GM12878 (cell line): Measurements from ENCODE around the gene COL26A1. TPM values are rescaled to one million over a fixed set of nuclear protein-coding genes. Genes with fewer than 3 reads are reported as not detected.

Experiments
- ATAC-seq: fragments of 200-7000 bp; cut with Tn5 transposase; 3 replicates; pipeline ENCODE4 v1.9.1; 2020; ENCODE audit warnings: mild to moderate bottlenecking, moderate library complexity
- BruUV-seq: library from RNA; stranded (reverse); fragments of 400-500 nt; replicated peaks from 2 replicates; lab custom pipeline; 2021; lab: Mats Ljungman, UMichigan
- CTCF ChIA-PET: fragments of 300-600 bp; sonication (Branson Sonifier 250); formaldehyde crosslinking; extraction: SDS; loops from one replicate; lab custom pipeline; 2021; ENCODE audit warnings: inconsistent platforms; lab: Yijun Ruan, JAX
- POLR2A ChIA-PET: fragments of 350-600 bp; formaldehyde crosslinking; extraction: SDS; loops from one replicate; lab custom pipeline; 2021; ENCODE audit warnings: inconsistent platforms; lab: Charles Lee
- RAD21 ChIA-PET: fragments of 300-600 bp; sonication (Branson Sonifier 250); formaldehyde crosslinking; loops from one replicate; lab custom pipeline; 2023; ENCODE audit warnings: antibody characterized with exemption; ENCODE audit not compliant: unreplicated experiment; lab: Charles Lee
- SMC1A ChIA-PET: fragments of 300-600 bp; sonication (Branson Sonifier 250); formaldehyde crosslinking; loops from one replicate; lab custom pipeline; 2023; ENCODE audit not compliant: unreplicated experiment, uncharacterized antibody; lab: Charles Lee
- DNase-seq: peaks from one replicate; pipeline ENCODE4 v3.0.0-alpha.2; 2011; ENCODE audit warnings: low read depth, low spot score
- FAIRE-seq: peaks from 3 replicates; lab custom pipeline; 2011; peaks lifted over from hg19 to GRCh38; lab: Jason Lieb, UNC
- H2AFZ ChIP-seq: 2 replicates; pipeline ENCODE4 v1.6.0; 2011; ENCODE audit warnings: low read depth, low read length, control low read depth; ENCODE audit not compliant: control insufficient read depth
- H3K27ac ChIP-seq: 2 replicates; pipeline ENCODE4 v1.5.1; 2011; ENCODE audit warnings: control low read depth; ENCODE audit not compliant: control insufficient read depth, insufficient read depth
- H3K27me3 ChIP-seq, 2 experiments: replicated peaks in 1 of 2; 2 replicates each; pipeline versions ENCODE4 v1.6.0 to v1.6.1; 2011; ENCODE audit warnings: low read length in 1 of 2; ENCODE audit not compliant: control insufficient read depth in 2 of 2, insufficient read depth in 2 of 2
- H3K36me3 ChIP-seq, 2 experiments: 2 replicates each; pipeline ENCODE4 v1.5.1; 2011; ENCODE audit warnings: low read length in 1 of 2; ENCODE audit not compliant: control insufficient read depth in 2 of 2, insufficient read depth in 2 of 2
- H3K4me1 ChIP-seq: 2 replicates; pipeline ENCODE4 v1.6.1; 2011; ENCODE audit warnings: mild to moderate bottlenecking, low read length, moderate library complexity, mixed read lengths; ENCODE audit not compliant: control insufficient read depth, insufficient read depth
- H3K4me2 ChIP-seq: 2 replicates; pipeline ENCODE4 v1.6.0; 2011; ENCODE audit warnings: control low read depth; ENCODE audit not compliant: control insufficient read depth, insufficient read depth
- H3K4me3 ChIP-seq: fragments of 200-600 bp; sonication (generic); 2 replicates; pipeline ENCODE4 v1.5.1; 2016
- H3K79me2 ChIP-seq: 2 replicates; pipeline ENCODE4 v1.6.0; 2011; ENCODE audit warnings: low read length; ENCODE audit not compliant: control insufficient read depth, insufficient read depth
- H3K9ac ChIP-seq: 2 replicates; pipeline ENCODE4 v1.8.0; 2011; ENCODE audit warnings: low read length, control low read depth, mixed read lengths; ENCODE audit not compliant: control insufficient read depth, insufficient read depth
- H3K9me3 ChIP-seq: replicated peaks from 3 replicates; pipeline ENCODE4 v1.5.1; 2011; ENCODE audit warnings: mild to moderate bottlenecking, low read length; ENCODE audit not compliant: control insufficient read depth, insufficient read depth
- H4K20me1 ChIP-seq: 2 replicates; pipeline ENCODE4 v1.6.0; 2011; ENCODE audit not compliant: control insufficient read depth, insufficient read depth
- ASH2L ChIP-seq: fragments of 300-600, 200-600 bp; sonication (generic); IDR thresholded peaks from 2 replicates; pipeline ENCODE4 v1.6.1; 2017; ENCODE audit warnings: low read depth, mild to moderate bottlenecking, borderline replicate concordance
- BCLAF1 ChIP-seq: fragments of 450-650 bp; IDR thresholded peaks from 2 replicates; pipeline ENCODE4 v1.6.1; 2017; ENCODE audit warnings: antibody characterized with exemption, mild to moderate bottlenecking, moderate library complexity
- CBFB ChIP-seq: IDR thresholded peaks from 2 replicates; pipeline ENCODE4 v1.6.1; 2016; ENCODE audit warnings: antibody characterized with exemption, low read depth
- CHD2 ChIP-seq: IDR thresholded peaks from 2 replicates; pipeline ENCODE4 v1.6.1; 2011; ENCODE audit warnings: low read depth, low read length, improper control_type of control experiment, borderline replicate concordance
- E2F8 ChIP-seq: fragments of 450-650 bp; IDR thresholded peaks from 2 replicates; pipeline ENCODE4 v1.6.1; 2018; ENCODE audit warnings: mild to moderate bottlenecking, low read depth, moderate library complexity; ENCODE audit not compliant: partially characterized antibody
- ESRRA ChIP-seq: IDR thresholded peaks from 2 replicates; pipeline ENCODE4 v1.6.1; 2012; ENCODE audit warnings: mild to moderate bottlenecking, low read length, improper control_type of control experiment
- FOXK2 ChIP-seq: fragments of 450-650 bp; IDR thresholded peaks from 2 replicates; pipeline ENCODE4 v1.6.1; 2017; ENCODE audit warnings: mild to moderate bottlenecking, moderate library complexity
- NR2C1 ChIP-seq: fragments of 450-650 bp; IDR thresholded peaks from 2 replicates; pipeline ENCODE4 v1.6.1; 2017; ENCODE audit warnings: antibody characterized with exemption, mild to moderate bottlenecking, moderate library complexity
- RELA ChIP-seq: fragments of 450-650 bp; IDR thresholded peaks from 2 replicates; pipeline ENCODE4 v1.8.0; 2014; ENCODE audit warnings: borderline replicate concordance; ENCODE audit not compliant: partially characterized antibody
- REST ChIP-seq: IDR thresholded peaks from 2 replicates; pipeline ENCODE4 v1.6.1; 2012; ENCODE audit warnings: mild to moderate bottlenecking, low read depth, low read length
- SKIL ChIP-seq: fragments of 450-650 bp; IDR thresholded peaks from 2 replicates; pipeline ENCODE4 v1.6.1; 2017; ENCODE audit warnings: mild to moderate bottlenecking, low read depth, inconsistent platforms; ENCODE audit not compliant: poor library complexity, severe bottlenecking
- SREBF1 ChIP-seq: IDR thresholded peaks from 2 replicates; pipeline ENCODE4 v1.6.1; 2012; ENCODE audit warnings: mild to moderate bottlenecking, low read length
- STAT1 ChIP-seq: fragments of 450-650 bp; conservative IDR thresholded peaks from 2 replicates; pipeline ENCODE4 v1.6.1; 2014; ENCODE audit warnings: antibody characterized with exemption, mild to moderate bottlenecking
- ZBED1 ChIP-seq: IDR thresholded peaks from 2 replicates; pipeline ENCODE4 v1.6.1; 2016; ENCODE audit warnings: borderline replicate concordance
- ZNF24 ChIP-seq: fragments of 450-650 bp; IDR thresholded peaks from 2 replicates; pipeline ENCODE4 v1.6.1; 2017; ENCODE audit warnings: antibody characterized with exemption, mild to moderate bottlenecking
- WGBS: methylation state at CpG from one replicate; pipeline ENCODE4 v1.1.6; 2016; ENCODE audit warnings: low lambda C conversion rate; ENCODE audit not compliant: insufficient replicate concordance, insufficient coverage; ENCODE audit errors: missing lambda C conversion rate; 5-methylcytosine and 5-hydroxymethylcytosine counted together
- in situ Hi-C: fragments of 300-500 bp; cut with MboI; formaldehyde crosslinking; loops from 9 replicates; pipeline ENCODE4 v1.14.3; 2018; ENCODE audit warnings: mixed read lengths
- intact Hi-C: fragments of 100-400 bp; cut with micrococcal nuclease; formaldehyde crosslinking; loops from one replicate; pipeline ENCODE4 v1.14.2; 2022; ENCODE audit not compliant: unreplicated experiment
- polyA plus RNA-seq, 11 experiments: library from polyadenylated mRNA; depleted of rRNA in 4 of 11; unstranded in 6 of 11; stranded (reverse) in 5 of 11; fragments of >200 nt; fragmentation: Nextera tagmentation in 4 of 11; fragmentation: Illumina TruSeq in 1 of 11; extraction: Ambion mirVana in 4 of 11; extraction: Trizol in 1 of 11; gene quantifications; 1 replicate in 1 of 11; 2 replicates in 10 of 11; pipeline versions ENCODE4 v1.2.1 to v1.2.3, GENCODE V29; 2011 to 2016; ENCODE audit warnings: inconsistent platforms in 2 of 11, missing spikeins in 2 of 11, low read depth in 1 of 11
- total RNA-seq, 4 experiments: library from RNA; depleted of rRNA in 3 of 4; stranded (reverse); fragments of >200 nt in 3 of 4; fragmentation: Illumina TruSeq in 1 of 4; extraction: Trizol in 1 of 4; gene quantifications; 2 replicates each; pipeline versions ENCODE4 v1.2.1 to v1.2.3, GENCODE V29; 2013 to 2021

The COL26A1 gene
- total and polyA plus RNA-seq, 10 of the 15 experiments (the other 5 are each of a cell fraction or from before 2014, with no cell fraction given) = 0.08 TPM; not detected in 9

GRCh38 chr7:101595246-101595645, 232.6 kb downstream of the COL26A1 start:
- Histone ChIP-seq H3K4me2 (no peak overlapping the region), H3K27ac (no peak overlapping the region), H3K4me1 (no peaks in the 10 kb centered on the region), H4K20me1 (no peaks in the 10 kb centered on the region), H3K9me3 (no peaks in the 10 kb centered on the region), H2AFZ (no peak overlapping the region), H3K27me3 (no peaks in the 10 kb centered on the region), H3K79me2 (no peaks in the 10 kb centered on the region), H3K4me3 (no peak overlapping the region), H3K9ac (no peak overlapping the region), H3K36me3 (no peaks in the 10 kb centered on the region)
- ChIA-PET RAD21 (no interaction called here), CTCF (no interaction called here), POLR2A (no interaction called here), SMC1A (no interaction called here)
- no TSS peak for BruUV-seq
- DNase-seq = no peak
- no peak for FAIRE-seq
- ATAC-seq = no peak
- in situ Hi-C loops = no loop called here
- 100% methylated on average over 1 of the region's 1 CpG for WGBS
- intact Hi-C loops = no loop called here
- no peak for TF ChIP-seq NR2C1
- no peak for TF ChIP-seq BCLAF1
- no peak for TF ChIP-seq STAT1
- TF ChIP-seq ZNF24 = no peak
- TF ChIP-seq SKIL = no peak
- TF ChIP-seq ZBED1 = no peak
- no peak for TF ChIP-seq RELA
- TF ChIP-seq ASH2L = no peak
- no peak for TF ChIP-seq E2F8
- TF ChIP-seq SREBF1 = no peak
- TF ChIP-seq CBFB = no peak
- TF ChIP-seq FOXK2 = no peak
- no peak for TF ChIP-seq REST
- TF ChIP-seq ESRRA = no peak
- no peak for TF ChIP-seq CHD2
